ENCODE measurements around the gene CR1L.
"Not testable (repeated sequence)": the region's sequence is repeated elsewhere in the genome, so short reads cannot be mapped to it uniquely, and the experiment has no call there.

CR1L gene

DNA sequence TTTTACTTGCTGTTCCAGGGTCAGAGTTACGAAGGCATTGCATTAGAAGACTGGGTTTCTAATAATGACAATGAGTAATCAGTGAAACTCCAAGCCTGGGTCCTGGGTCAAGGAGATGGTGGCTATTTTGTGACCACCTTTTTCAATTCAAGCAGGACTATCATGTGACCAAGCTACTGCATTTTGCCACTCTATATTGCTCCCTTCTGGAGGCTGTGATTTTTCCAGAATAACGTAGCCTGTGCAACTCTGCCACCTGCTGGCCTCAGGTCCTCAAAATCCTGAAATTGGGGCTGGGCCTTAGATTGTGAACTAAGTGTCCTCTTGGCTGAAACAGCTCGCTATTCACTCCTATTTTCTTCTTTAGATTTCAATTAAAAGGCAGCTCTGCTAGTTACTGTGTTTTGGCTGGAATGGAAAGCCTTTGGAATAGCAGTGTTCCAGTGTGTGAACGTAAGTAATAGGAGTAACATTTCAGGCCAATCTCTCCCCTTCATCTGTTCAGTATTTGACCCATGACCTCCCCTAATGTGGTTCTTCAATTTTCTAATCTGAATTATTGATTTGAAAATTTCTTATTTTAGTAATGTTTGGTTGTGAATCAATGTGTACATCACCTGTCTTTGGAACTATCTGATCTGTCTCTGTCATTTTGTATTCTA lies 54.0 kb downstream of the CR1L start:
- H3K4me3 ChIP-seq (ENCODE audit: low read depth, low read length), result no peak overlapping the region
- no peak for DNase-seq (ENCODE audit: low read depth)
- TF ChIP-seq, protein P1, sequence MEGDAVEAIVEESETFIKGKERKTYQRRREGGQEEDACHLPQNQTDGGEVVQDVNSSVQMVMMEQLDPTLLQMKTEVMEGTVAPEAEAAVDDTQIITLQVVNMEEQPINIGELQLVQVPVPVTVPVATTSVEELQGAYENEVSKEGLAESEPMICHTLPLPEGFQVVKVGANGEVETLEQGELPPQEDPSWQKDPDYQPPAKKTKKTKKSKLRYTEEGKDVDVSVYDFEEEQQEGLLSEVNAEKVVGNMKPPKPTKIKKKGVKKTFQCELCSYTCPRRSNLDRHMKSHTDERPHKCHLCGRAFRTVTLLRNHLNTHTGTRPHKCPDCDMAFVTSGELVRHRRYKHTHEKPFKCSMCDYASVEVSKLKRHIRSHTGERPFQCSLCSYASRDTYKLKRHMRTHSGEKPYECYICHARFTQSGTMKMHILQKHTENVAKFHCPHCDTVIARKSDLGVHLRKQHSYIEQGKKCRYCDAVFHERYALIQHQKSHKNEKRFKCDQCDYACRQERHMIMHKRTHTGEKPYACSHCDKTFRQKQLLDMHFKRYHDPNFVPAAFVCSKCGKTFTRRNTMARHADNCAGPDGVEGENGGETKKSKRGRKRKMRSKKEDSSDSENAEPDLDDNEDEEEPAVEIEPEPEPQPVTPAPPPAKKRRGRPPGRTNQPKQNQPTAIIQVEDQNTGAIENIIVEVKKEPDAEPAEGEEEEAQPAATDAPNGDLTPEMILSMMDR (IDR thresholded peaks at IDR 0.05; ENCODE audit: low read depth, low read length, missing control alignments), result peak; percentile 70

DNA sequence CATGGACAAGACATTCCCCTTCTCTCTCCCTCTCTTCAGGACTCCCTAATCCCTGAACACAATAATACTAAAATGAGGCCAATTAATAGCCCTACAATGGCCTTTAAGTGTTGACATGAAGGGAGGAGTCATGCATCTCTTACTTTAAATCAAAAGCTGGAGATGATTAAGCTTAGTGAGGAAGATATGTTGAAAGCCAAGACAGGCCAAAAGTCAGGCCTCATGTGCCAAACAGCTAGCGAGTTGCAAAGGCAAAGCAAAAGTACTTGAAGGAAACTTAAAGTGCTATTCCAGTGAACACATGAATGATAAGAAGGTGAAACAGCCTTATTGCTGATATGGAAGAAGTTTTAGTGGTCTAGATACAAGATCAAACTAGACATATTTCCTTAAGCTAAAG lies 57.4 kb downstream of the CR1L start:
- DNase-seq (ENCODE audit: low read depth), result no peak
- TF ChIP-seq, protein P1 (IDR thresholded peaks at IDR 0.05; ENCODE audit: low read depth, low read length, missing control alignments), result no peak
- H3K4me3 ChIP-seq (ENCODE audit: low read depth, low read length), result no peak overlapping the region

DNA sequence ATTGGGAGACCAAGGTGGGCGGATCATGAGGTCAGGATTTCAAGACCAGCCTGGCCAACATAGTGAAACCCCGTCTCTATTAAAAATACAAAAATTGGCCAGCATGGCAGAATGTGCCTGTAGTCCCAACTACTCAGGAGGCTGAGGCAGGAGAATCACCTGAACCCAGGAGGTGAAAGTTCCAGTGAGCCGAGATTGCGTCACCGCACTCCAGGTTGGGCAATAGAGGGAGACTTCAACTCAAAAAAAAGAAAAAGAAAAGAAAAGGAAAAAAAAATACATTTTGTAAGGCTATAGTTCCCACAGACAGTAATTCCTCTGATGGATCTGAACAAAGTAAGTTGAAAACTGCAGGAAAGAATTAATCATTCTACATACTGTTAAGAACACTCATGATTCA lies 58.8 kb downstream of the CR1L start:
- no peak for DNase-seq (ENCODE audit: low read depth)
- TF ChIP-seq, protein P1 (IDR thresholded peaks at IDR 0.05; ENCODE audit: low read depth, low read length, missing control alignments), result no peak
- H3K4me3 ChIP-seq (ENCODE audit: low read depth, low read length), result no peak overlapping the region

DNA sequence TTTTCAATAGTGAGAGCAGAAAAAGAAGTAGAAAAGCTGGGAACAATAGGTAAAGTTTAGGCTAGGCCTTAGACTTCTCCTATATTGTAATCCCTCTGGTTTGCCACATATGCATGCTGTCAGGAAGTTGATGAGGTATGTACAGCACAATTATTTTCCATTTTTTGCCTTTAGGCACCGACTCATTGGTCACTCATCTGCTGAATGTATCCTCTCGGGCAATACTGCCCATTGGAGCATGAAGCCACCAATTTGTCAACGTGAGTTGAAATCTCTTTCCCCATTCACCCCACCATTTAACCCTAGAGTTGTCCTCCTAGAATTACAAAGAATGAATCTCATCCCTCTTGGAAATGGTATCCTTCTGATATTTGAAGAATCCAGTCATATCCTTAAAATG lies 63.1 kb downstream of the CR1L start:
- not testable (repeated sequence) for DNase-seq (ENCODE audit: low read depth); H3K4me3 ChIP-seq (ENCODE audit: low read depth, low read length)

DNA sequence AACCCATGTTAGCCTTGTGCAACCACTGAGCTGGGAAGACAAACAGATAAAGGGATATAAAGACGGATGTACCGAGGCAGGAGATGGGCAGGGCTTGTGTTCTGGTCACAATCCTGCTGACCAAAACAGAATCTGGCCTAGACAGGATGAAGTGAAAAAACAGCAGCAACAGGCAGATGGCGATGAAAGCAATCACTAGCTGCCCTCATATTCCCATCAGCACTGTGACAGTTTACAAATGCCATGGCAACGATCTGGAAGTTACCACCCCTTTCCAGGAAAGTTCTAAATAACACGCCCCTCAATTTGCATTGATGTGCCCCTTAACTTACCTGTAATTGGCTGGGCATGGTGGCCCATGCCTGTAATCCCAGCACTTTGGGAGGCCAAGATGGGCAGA lies 66.4 kb downstream of the CR1L start:
- TF ChIP-seq, protein P1 (IDR thresholded peaks at IDR 0.05; ENCODE audit: low read depth, low read length, missing control alignments), result no peak
- no peak for DNase-seq (ENCODE audit: low read depth)
- no peak overlapping the region for H3K4me3 ChIP-seq (ENCODE audit: low read depth, low read length)

DNA sequence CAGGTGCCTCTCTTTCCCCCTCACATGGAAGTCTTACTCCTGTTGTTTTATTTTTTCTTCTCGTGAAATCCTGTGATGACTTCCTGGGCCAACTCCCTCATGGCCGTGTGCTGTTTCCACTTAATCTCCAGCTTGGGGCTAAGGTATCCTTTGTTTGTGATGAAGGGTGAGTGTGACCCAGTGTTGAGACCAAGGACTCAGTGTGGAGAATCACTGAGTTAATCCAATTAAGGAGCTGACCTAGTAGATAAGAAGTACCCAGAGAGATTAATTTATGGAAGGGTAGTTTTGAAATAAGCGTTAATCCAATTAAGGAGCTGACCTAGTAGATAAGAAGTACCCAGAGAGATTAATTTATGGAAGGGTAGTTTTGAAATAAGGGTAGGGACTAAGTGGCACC lies 67.8 kb downstream of the CR1L start:
- DNase-seq (ENCODE audit: low read depth); H3K4me3 ChIP-seq (ENCODE audit: low read depth, low read length): not testable (repeated sequence)

DNA sequence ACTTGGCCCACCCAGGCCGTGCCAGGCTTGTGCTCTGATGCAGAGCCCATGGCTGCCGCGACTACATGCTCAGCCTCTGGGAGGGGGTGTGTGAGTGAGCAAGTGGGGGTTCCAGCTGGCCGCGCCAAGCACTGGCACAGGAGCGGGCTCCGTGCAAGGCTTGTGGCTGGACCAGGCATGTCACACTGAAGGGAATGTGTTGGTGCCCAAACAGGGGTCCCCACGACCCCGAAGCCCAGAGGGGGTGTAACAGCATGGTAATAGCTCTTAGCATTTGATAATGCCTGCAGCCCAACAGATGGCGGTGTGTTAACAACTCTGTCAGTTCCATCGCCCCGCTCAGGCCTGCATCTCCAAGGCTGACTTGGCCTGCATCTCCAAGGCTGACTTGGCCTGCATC lies 68.6 kb downstream of the CR1L start:
- H3K4me3 ChIP-seq (ENCODE audit: low read depth, low read length), result no peak overlapping the region
- TF ChIP-seq, protein P1 (IDR thresholded peaks at IDR 0.05; ENCODE audit: low read depth, low read length, missing control alignments), result no peak
- DNase-seq (ENCODE audit: low read depth), result no peak

DNA sequence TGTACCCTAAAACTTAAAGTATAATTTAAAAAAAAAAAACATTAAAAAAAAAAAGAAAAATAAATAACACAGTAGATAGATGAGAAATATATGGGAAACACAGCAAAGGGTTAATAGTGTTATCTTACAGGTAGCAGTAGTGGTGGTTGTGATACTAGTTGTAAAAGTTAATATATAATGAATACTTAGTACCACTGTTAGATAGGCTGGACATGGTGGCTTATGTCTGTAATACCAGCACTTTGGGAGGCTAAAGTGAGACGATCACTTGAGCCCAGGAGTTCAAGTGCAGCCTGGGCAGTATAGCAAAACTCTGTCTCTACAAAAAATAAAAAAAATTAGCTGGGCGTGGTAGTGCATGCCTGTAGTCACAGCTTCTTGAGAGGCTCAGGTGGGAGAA lies 74.3 kb downstream of the CR1L start:
- H3K4me3 ChIP-seq (ENCODE audit: low read depth, low read length), result no peak overlapping the region
- no peak for DNase-seq (ENCODE audit: low read depth)
- TF ChIP-seq, protein P1 (IDR thresholded peaks at IDR 0.05; ENCODE audit: low read depth, low read length, missing control alignments), result no peak

DNA sequence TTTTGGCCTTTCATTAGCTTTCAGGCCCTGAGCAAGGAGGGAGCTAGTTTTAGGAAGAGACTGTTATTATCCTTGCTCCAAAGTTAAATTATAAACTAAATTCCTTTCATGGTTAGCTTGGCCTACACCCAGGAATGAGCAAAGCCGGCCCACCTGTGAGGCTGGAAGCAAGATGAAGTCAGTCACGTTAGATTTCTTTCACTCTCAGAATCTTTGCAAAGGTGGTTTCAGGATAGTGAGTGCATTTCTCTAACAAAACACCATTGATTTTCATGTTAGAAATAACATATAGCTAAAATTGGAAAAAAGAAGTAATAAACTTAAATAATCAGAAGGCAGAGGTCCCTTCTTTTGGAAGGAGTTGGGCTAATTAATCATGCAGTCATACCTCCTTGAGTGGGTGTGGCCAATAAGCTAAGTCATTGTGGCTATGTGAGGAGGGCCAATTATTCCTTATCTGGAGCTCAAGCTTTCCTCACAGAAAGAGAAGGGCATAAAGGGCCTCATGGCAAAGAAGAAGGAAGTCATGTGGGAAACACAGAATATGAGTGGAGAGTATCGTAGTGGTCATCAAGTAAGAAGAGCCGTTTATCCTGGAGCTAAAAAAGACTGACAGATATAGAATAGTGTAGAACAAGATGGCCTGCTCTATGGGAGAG lies 83.4 kb downstream of the CR1L start:
- not testable (repeated sequence) for DNase-seq (ENCODE audit: low read depth); H3K4me3 ChIP-seq (ENCODE audit: low read depth, low read length)

DNA sequence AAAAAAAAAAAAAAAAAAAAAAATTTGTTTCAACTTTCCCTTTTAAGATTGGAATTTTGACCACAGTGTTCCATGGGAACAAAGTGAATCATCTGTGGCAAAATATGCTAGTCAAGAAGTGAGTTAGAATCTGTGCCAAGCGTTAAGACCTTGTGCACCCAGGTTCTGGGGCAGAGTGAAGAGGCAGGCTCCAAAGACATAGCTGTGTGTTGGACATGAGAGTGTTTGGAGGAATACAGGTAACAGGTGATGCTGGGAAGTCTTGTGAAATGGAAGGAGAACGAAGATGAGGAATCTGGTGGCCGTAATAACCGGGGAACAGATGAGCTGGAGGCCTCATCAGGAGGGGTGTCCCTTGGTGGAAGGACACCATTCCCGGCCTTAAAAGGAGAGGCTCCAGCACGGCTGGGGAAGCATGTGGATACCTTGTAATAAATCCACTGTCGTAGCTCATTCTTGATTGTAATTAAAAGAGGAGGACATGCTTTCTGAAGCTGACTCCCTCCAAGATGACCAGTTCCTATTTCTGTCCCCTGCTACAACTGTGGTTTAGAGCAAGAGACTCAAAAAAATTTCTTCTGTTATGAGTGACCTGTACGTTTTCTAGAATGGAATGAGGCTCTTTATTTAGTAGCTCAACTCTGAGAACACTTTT lies 92.7 kb downstream of the CR1L start:
- not testable (repeated sequence) for DNase-seq (ENCODE audit: low read depth); H3K4me3 ChIP-seq (ENCODE audit: low read depth, low read length)

DNA sequence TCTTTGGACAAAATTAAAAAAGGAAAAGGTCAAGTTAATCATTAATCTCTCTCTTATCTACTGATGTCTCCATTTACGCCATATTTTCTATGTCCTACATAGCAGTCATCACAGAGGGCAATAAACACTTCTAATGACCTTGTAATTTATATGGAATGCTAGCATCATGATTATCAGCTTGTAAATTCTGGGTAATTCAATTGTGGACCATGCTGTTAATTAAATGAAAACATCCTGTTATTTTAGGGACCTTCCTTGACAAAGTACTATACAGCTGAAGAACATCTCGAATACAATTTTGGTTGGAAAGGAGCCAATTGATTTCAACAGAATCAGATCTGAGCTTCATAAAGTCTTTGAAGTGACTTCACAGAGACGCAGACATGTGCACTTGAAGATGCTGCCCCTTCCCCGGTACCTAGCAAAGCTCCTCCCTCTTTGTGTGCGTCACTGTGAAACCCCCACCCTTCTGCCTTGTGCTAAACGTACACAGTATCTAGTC lies 93.3 kb downstream of the CR1L start:
- H3K4me3 ChIP-seq (ENCODE audit: low read depth, low read length); DNase-seq (ENCODE audit: low read depth): not testable (repeated sequence)
